Activated B cell treated with CpG ODN at 0.5 μM for 24 hours (primary cell): Measurements from ENCODE around the gene ZMYND8. TPM values are rescaled to one million over a fixed set of nuclear protein-coding genes. Genes with fewer than 3 reads are reported as not detected.
A peak's percentile ranks its signal among the peaks of the same experiment; 100 is the strongest.

Experiments
- ATAC-seq: fragments of 200-7000 bp; cut with Tn5 transposase; one replicate; pipeline ENCODE4 v1.10.0; 2021; ENCODE audit warnings: low read depth, mild to moderate bottlenecking, moderate library complexity
- CTCF ChIA-PET: fragments of 350-600 bp; sonication (Branson Sonifier 250); formaldehyde crosslinking; loops from one replicate; lab custom pipeline; 2021; ENCODE audit warnings: antibody characterized with exemption; lab: Charles Lee
- POLR2A ChIA-PET: fragments of 350-600 bp; sonication (Branson Sonifier 250); formaldehyde crosslinking; loops from one replicate; lab custom pipeline; 2021; ENCODE audit warnings: antibody characterized with exemption; lab: Charles Lee
- DNase-seq: peaks from one replicate; pipeline ENCODE4 v3.0.0; 2022
- H3K27ac Mint-ChIP-seq: one replicate; pipeline ENCODE4 v1.8.0; 2020; ENCODE audit warnings: mixed read lengths
- H3K27me3 Mint-ChIP-seq: one replicate; pipeline ENCODE4 v1.8.0; 2021; ENCODE audit warnings: mixed read lengths
- H3K36me3 Mint-ChIP-seq: one replicate; pipeline ENCODE4 v1.8.0; 2021; ENCODE audit warnings: low read depth, mixed read lengths
- H3K4me1 Mint-ChIP-seq: one replicate; pipeline ENCODE4 v1.8.0; 2021; ENCODE audit warnings: mixed read lengths
- H3K4me3 Mint-ChIP-seq: one replicate; pipeline ENCODE4 v1.8.0; 2020; ENCODE audit warnings: mild to moderate bottlenecking, mixed read lengths
- H3K9me3 Mint-ChIP-seq: one replicate; pipeline ENCODE4 v1.8.0; 2020; ENCODE audit warnings: mixed read lengths
- CTCF ChIP-seq: fragments of 200-600 bp; IDR thresholded peaks from one replicate; pipeline ENCODE4 v1.8.0; 2022; ENCODE audit warnings: antibody characterized with exemption, mild to moderate bottlenecking
- intact Hi-C: fragments of 100-400 bp; cut with micrococcal nuclease; formaldehyde crosslinking; loops from one replicate; pipeline ENCODE4 v1.15.1; 2024
- total RNA-seq: library from RNA; stranded (reverse); gene quantifications from 2 replicates; pipeline ENCODE4 v1.2.3, GENCODE V29; 2022

Gene ZMYND8
- total RNA-seq, 1 donor from 2014 or later = 42.6 TPM

- no peaks in the 10 kb centered on the region for H3K36me3 Mint-ChIP-seq
- peaks cover 57% of the 10 kb centered on the region for H3K4me1 Mint-ChIP-seq
- ATAC-seq (no peak), DNase-seq (no peak)
- ChIA-PET POLR2A (interaction anchor here (1.1 to 5.6 kb wide), 8 partner anchors 9 to 252 kb away, joined by 3 to 37 read pairs (median 6); no protein-coding TSS in a partner anchor), CTCF (interaction anchor here (2.1 to 11.0 kb wide), 2 partner anchors 25 to 262 kb away, joined by 7 to 84 read pairs; no protein-coding TSS in a partner anchor)
- no peaks in the 10 kb centered on the region for H3K9me3 Mint-ChIP-seq
- no peaks in the 10 kb centered on the region for H3K27me3 Mint-ChIP-seq
- H3K4me3 Mint-ChIP-seq = peak overlapping the region; percentile 68
- intact Hi-C loops = no loop called here
- no peak for TF ChIP-seq CTCF
- H3K27ac Mint-ChIP-seq = no peak overlapping the region
These were observed 2.4 kb upstream of the ZMYND8 start for GRCh38 chr20:47358672-47359529.

- ChIA-PET POLR2A (interaction anchor here (1.2 to 5.6 kb wide), 11 partner anchors 8 to 252 kb away, joined by 3 to 37 read pairs (median 10); no protein-coding TSS in a partner anchor), CTCF (interaction anchor here (1.3 to 11.0 kb wide), 3 partner anchors 25 to 262 kb away, joined by 3 to 84 read pairs (median 7); no protein-coding TSS in a partner anchor)
- Mint-ChIP-seq H3K4me1 (peaks cover 57% of the 10 kb centered on the region), H3K27ac (no peak overlapping the region), H3K27me3 (no peaks in the 10 kb centered on the region), H3K9me3 (no peaks in the 10 kb centered on the region), H3K36me3 (no peaks in the 10 kb centered on the region), H3K4me3 (peak overlapping the region; percentile 55)
- DNase-seq (no peak), ATAC-seq (no peak)
- intact Hi-C loops = no loop called here
- TF ChIP-seq CTCF = no peak
These were observed 1.7 kb upstream of the ZMYND8 start for GRCh38 chr20:47358039-47358671.

GRCh38 chr20:47357296-47358038 is 968 bp upstream of the ZMYND8 start:
- DNase-seq (peak; percentile 68), ATAC-seq (peak; percentile 41)
- no peak overlapping the region for H3K27ac Mint-ChIP-seq
- H3K27me3 Mint-ChIP-seq = no peaks in the 10 kb centered on the region
- TF ChIP-seq CTCF = no peak
- H3K4me3 Mint-ChIP-seq = no peak overlapping the region
- ChIA-PET POLR2A (interaction anchor here (1.0 to 5.6 kb wide), 23 partner anchors 7 to 264 kb away, joined by 3 to 37 read pairs (median 9); no protein-coding TSS in a partner anchor), CTCF (interaction anchor here (1.3 to 11.0 kb wide), 3 partner anchors 26 to 263 kb away, joined by 3 to 84 read pairs (median 7); no protein-coding TSS in a partner anchor)
- intact Hi-C loops = loop anchor here (2.0 kb wide), 1 partner anchor 59 kb away; no protein-coding TSS in a partner anchor
- no peaks in the 10 kb centered on the region for H3K9me3 Mint-ChIP-seq
- peaks cover 55% of the 10 kb centered on the region for H3K4me1 Mint-ChIP-seq
- H3K36me3 Mint-ChIP-seq = no peaks in the 10 kb centered on the region

GRCh38 chr20:47356220-47356525 is 326 bp downstream of the ZMYND8 start:
- intact Hi-C loops = loop anchor here (2.0 kb wide), 1 partner anchor 61 kb away; no protein-coding TSS in a partner anchor
- H3K4me3 Mint-ChIP-seq = no peak overlapping the region
- ChIA-PET CTCF (interaction anchor here (0.7 to 11.0 kb wide), 2 partner anchors 27 to 82 kb away, joined by 4 to 84 read pairs; no protein-coding TSS in a partner anchor), POLR2A (interaction anchor here (0.5 to 5.6 kb wide), 25 partner anchors 8 to 992 kb away, joined by 3 to 37 read pairs (median 8); no protein-coding TSS in a partner anchor)
- ATAC-seq (no peak), DNase-seq (no peak)
- H3K9me3 Mint-ChIP-seq = no peaks in the 10 kb centered on the region
- no peak overlapping the region for H3K27ac Mint-ChIP-seq
- H3K27me3 Mint-ChIP-seq = no peaks in the 10 kb centered on the region
- TF ChIP-seq CTCF = no peak
- peaks cover 50% of the 10 kb centered on the region for H3K4me1 Mint-ChIP-seq
- H3K36me3 Mint-ChIP-seq = no peaks in the 10 kb centered on the region
